HG02588 (cell line): ENCODE data around the gene NUDT1.

ENCODE experiments used
- ATAC-seq: cut with Tn5 transposase; IDR thresholded peaks from one replicate; pipeline ENCODE4 v1.9.1; 2021; ENCODE audit warnings: mild to moderate bottlenecking, moderate library complexity; ENCODE audit not compliant: unreplicated experiment

Gene NUDT1

GRCh38 chr7:2223321-2223720 is 18.7 kb upstream of the NUDT1 start:
- no peak for ATAC-seq

- ATAC-seq = no peak
Observed at GRCh38 chr7:2224491-2224928, 17.5 kb upstream of the NUDT1 start.

- no peak for ATAC-seq
Observed at GRCh38 chr7:2224934-2225333, 17.1 kb upstream of the NUDT1 start.

- ATAC-seq = no peak
Observed at GRCh38 chr7:2225336-2225735, 16.7 kb upstream of the NUDT1 start.

- ATAC-seq = no peak
Observed at GRCh38 chr7:2225830-2226229, 16.2 kb upstream of the NUDT1 start.

GRCh38 chr7:2227699-2228098 is 14.3 kb upstream of the NUDT1 start:
- ATAC-seq = no peak

- no peak for ATAC-seq
Observed at GRCh38 chr7:2228921-2229320, 13.1 kb upstream of the NUDT1 start.

- ATAC-seq = no peak
Observed at GRCh38 chr7:2229467-2229866, 12.6 kb upstream of the NUDT1 start.

- ATAC-seq = no peak
Observed at GRCh38 chr7:2230226-2230625, 11.8 kb upstream of the NUDT1 start.

- ATAC-seq = no peak
Observed at GRCh38 chr7:2230882-2231281, 11.1 kb upstream of the NUDT1 start.

- ATAC-seq = peak; percentile 30
Observed at GRCh38 chr7:2231992-2232765, 9.8 kb upstream of the NUDT1 start.

- ATAC-seq = peak; percentile 60
Observed at GRCh38 chr7:2232766-2233520, 9.1 kb upstream of the NUDT1 start, which contains the start of gene MAD1L1. MAD1L1 (minus strand) TSS chr7:2232945; CDS start chr7:2230133, 2,812 bp downstream.

GRCh38 chr7:2233926-2234325 is 8.1 kb upstream of the NUDT1 start:
- no peak for ATAC-seq

GRCh38 chr7:2237109-2237602 is 4.9 kb upstream of the NUDT1 start:
- ATAC-seq = peak; percentile 57

- no peak for ATAC-seq
Observed at GRCh38 chr7:2239242-2239641, 2.8 kb upstream of the NUDT1 start.

GRCh38 chr7:2242541-2243429 is 759 bp downstream of the NUDT1 start:
- no peak for ATAC-seq

GRCh38 chr7:2243458-2243857 is 1.4 kb downstream of the NUDT1 start:
- ATAC-seq = no peak

- ATAC-seq = no peak
Observed at GRCh38 chr7:2244404-2244995, 2.5 kb downstream of the NUDT1 start.

- ATAC-seq = no peak
Observed at GRCh38 chr7:2245883-2246675, 4.1 kb downstream of the NUDT1 start.
